Activated CD4-positive, alpha-beta T cell treated with anti-CD3 and anti-CD28 coated beads, Interleukin-2, amount 50 U/mL, for 1 hour (primary cell): Measurements from ENCODE around the gene CDK14.
"Not testable (repeated sequence)": the region's sequence is repeated elsewhere in the genome, so short reads cannot be mapped to it uniquely, and the experiment has no call there.

Experiments
- DNase-seq: peaks from one replicate; pipeline ENCODE4 v3.0.0-alpha.2; 2020

The CDK14 gene

GRCh38 chr7:90763108-90763507 is 167.0 kb downstream of the CDK14 start:
- DNase-seq, result no peak

DNA sequence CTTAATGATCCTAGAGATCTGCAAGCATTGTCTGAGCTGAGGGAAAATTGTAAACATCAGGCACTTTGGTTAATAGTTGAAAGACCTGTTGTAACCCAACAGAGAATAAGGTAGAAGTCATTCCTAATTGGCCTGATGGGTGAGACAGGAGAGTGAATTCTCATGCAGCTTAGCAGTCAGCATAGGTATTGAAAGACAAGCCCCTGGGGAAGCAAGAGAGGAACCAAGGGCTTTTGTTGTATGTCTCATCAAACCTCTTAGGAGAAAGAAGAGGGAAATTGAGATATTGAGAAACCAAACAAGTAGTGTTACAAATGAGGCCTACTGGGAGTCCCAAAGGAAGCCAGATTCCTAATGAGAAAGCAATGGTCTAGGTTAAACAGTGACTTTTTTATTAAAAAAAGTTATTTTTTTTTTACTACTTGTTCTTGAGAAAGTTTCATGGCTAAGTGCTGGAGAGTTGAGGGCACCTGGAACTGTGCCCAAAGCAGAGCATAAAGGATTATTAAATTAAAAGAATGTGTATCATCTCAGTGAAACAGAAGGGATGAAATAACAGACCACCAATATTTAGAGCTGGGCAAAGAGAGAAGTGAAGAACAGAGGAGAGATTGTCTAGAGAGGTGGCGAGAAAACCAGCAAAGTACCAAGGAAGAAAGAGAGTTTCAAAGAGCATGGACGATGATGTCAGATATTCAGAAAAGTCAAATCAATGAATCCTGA is 168.9 kb downstream of the CDK14 start:
- no peak for DNase-seq

- no peak for DNase-seq
Measured at GRCh38 chr7:90766814-90767564, 170.9 kb downstream of the CDK14 start.

- DNase-seq, result no peak
Measured at GRCh38 chr7:90768301-90768700, 172.2 kb downstream of the CDK14 start.

- no peak for DNase-seq
Measured at GRCh38 chr7:90769036-90769435, 172.9 kb downstream of the CDK14 start.

GRCh38 chr7:90769566-90769965 is 173.4 kb downstream of the CDK14 start:
- DNase-seq, result not testable (repeated sequence)

- DNase-seq, result no peak
Measured at GRCh38 chr7:90771281-90771680, 175.2 kb downstream of the CDK14 start.

- DNase-seq, result no peak
Measured at GRCh38 chr7:90772410-90772809, 176.3 kb downstream of the CDK14 start.

DNA sequence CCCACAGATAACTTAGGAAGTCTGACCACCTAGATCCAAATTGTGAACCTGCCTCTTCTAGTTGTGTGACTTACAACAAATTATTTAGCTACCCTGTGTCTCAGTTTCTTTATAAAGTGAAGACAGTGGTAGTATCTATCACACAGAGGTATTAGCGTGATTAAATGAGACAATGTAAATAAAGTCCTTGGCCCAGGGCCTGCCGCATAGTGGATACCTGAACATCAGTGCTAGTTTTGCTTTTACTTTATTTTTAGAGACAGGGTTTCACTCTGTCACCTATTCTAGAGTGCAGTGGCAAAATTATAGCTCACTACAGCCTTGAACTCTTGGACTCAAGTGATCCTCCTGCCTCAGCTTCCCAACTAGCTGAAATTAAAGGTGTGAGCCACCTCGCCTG is 177.1 kb downstream of the CDK14 start:
- no peak for DNase-seq

DNA sequence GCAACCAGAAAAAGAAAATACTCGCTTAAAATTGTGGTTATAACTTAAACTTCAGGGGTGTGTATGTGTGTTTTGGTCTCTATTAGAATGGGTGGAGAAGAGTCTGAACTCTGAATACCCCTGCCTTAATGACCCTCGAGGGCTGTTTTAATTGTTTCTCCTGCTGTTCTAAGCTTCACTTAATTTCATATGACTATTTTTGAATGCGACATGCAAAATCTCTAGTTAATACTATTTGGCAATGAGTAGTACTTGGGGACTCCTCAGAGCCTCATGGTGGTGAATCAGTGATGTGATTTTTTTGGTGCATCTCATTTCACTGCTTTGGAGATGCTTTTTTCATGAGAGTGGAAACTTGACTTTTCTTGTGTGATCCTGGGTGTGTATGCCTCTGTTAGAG is 178.6 kb downstream of the CDK14 start:
- no peak for DNase-seq

DNA sequence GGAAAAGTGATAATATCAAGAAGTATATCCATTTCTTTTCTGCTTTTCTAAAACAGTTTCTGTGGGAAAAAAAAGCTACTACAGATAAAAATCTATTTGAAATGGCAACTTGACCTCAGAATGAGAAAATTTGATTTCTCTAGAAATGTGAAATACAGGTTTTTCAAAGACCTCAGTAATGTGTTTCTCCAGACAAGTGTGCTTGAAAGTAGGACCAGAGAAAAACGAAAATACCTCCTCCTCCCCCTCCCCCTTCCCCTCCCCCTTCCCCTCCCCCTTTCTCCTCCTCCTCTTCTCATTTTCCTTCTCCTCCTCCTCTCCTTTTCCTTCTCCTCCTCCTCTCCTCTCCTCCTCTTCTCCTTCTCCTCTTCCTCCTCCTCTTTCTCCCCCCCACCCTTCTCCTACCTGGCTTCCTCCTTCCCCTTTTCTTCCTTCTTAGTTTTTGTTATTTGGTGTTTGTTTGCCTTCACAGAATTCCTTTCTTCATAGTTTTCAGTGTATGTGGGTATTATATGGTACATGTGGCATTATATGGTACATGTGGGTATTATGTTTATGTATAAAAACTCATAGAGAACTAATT is 179.4 kb downstream of the CDK14 start:
- DNase-seq, result no peak

- no peak for DNase-seq
Measured at GRCh38 chr7:90777041-90777440, 180.9 kb downstream of the CDK14 start.

DNA sequence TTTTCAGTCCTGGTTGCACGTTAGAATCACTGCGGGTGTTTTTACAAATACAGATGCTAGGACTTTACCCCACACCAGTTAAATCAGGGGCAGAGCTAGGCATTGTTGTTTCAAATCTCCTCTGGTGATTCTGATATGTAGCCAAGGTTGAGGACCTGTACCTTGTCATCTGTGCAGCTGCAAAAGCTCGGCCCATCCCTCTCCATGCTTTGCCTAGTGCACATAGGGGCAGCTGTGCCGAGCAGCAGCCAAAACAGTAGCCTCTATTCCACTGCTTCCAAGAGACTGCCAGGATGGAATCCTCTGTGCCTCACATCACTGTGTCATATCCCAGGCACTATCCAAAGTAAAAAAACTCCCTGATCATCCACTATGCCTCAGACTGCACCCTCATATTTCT is 181.3 kb downstream of the CDK14 start:
- no peak for DNase-seq

DNA sequence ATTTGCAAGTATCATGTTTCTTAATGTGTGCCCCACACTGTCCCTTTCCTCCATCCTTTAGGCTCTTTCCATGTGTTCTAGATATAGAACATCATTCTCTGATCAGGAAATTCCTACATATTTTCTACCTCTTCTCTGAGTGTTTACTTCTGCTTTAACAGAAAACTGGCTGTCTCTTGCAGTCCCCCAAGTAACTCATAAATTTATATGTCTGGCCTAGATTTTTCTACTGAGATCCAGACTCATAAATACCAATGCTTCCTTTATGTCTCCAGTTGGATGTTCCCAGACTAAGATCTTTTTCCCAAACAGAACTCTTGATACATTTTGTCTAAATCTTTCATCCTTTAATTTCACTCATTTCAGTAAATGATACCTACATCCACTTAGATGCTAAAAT is 181.8 kb downstream of the CDK14 start:
- no peak for DNase-seq

- DNase-seq, result no peak
Measured at GRCh38 chr7:90788052-90788451, 191.9 kb downstream of the CDK14 start.

DNA sequence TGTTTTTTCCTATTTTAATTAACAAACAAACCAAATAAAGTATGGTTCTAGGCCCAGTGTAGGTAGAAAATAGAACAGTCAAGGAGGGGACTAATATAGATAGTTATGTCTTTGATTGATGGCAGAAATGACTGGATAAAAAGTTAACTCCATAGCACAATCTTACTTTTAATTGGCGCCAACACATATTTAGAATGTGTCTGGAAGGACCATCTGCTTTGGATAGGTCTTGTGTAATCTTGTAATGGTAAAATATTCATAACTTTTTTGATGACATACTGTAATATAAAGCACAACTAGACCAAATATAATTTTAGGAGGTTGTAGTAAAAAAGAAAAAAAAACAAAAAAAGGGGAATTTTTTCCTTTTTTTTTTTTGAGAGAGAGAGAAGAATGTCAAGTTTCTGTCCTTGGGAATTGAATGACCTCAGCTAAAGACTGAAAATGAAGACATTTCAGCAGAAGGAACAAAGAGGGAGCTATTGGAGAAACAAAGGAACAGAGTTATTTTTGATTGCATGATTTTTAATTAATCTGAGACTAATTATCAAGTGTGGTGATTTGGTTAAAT is 193.7 kb downstream of the CDK14 start:
- DNase-seq, result no peak

DNA sequence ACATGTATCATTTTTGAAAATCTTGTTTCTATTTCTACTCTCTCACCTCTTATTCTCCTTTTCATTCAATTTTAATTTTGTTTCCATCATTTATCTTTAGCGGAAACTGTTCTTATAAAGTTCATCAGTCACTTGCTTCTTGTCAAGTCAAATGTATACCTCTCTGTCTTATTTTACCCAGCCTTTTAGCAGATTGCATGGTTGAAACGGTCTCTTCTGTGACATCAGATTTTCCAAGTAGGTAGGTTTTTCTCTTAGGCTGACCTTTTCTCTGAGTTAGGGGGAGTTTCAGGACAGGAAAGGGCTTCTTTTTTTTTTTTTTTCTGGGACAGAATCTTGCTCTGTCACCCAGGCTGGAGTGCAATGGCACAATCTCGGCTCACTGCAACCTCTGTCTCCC is 195.5 kb downstream of the CDK14 start:
- no peak for DNase-seq

GRCh38 chr7:90792301-90792700 is 196.2 kb downstream of the CDK14 start:
- DNase-seq, result no peak

DNA sequence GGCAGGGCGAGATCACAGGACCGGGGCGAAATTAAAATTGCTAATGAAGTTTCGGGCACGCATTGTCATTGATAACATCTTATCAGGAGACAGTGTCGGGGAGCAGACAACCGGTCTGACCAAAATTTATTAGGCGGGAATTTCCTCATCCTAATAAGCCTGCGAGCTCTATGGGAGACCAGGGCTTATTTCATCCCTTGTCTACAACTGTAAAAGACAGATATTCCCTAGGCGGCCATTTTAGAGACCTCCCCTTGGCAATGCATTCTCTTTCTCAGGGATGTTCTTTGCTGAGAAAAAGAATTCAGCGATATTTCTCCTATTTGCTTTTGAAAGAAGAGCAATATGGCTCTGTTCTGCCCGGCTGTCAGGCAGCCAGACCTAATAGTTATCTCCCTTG is 198.1 kb downstream of the CDK14 start:
- DNase-seq, result not testable (repeated sequence)

DNA sequence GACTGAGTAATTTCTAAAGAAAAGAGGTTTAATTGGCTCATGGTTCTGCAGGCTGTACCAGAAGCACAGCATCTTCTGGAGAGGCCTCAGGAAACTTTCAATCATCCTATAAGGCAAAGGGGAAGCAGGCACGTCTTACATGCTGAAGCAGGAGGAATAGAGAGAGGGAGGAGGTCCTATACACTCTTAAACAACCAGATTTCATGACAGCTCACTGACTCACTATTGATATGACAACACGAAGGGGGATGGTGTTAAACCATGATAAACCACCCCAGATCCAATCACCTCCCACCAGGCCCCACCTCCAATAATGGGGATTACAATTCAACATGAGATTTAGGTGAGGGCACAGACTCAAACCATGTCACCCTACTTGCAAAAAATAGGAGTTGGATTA is 201.5 kb downstream of the CDK14 start:
- no peak for DNase-seq

GRCh38 chr7:90804370-90804769 is 208.2 kb downstream of the CDK14 start:
- DNase-seq, result no peak

DNA sequence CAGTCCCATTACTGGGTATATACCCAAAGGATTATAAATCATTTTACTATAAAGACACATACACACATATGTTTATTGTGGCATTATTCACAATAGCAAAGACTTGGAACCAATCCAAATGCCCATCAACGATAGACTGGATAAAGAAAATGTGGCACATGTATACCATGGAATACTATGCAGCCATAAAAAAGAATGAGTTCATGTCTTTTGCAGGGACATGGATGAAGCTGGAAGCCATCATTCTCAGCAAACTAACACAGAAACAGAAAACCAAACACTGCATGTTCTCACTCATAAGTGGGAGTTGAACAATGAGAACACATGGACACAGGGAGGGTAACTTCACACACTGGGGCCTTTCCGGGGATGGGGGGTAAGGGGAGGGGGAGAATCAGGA is 219.4 kb downstream of the CDK14 start:
- DNase-seq, result not testable (repeated sequence)

DNA sequence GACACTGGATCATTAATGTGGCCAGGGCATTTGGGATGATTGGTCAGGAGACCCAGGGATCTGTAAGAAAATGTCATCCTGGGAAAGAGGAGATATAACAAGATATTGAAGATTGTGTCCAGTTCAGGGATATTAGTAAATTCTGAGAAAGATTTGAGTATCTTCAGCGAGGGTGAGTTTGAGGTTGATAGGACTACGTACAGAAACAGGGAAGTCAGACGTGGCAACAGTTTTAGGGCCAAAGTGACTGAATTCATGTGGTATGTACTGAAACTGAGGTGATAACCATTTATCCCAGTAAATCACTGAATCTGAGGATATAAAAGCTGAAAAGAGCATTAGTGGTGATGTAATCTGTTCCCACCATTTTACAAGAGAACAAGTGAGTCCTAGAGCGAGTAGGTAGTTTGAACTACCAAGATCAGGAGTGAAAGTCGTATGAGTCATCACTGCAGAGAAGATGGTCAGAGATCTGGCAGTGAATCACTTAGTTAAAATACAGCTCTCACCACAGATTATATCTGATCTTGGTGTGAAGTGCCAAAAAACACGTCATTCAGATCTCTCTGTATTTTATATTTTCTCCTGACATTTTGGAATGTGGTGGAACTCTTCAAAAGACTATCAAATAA is 220.5 kb downstream of the CDK14 start:
- no peak for DNase-seq
